NCI-H1436 treated with DMSO at 0.1 percent for 48 hours (cell line): ENCODE results near the gene SLC9A1.
A peak's percentile ranks its signal among the peaks of the same experiment; 100 is the strongest.

Source experiments
- DNase-seq: peaks from one replicate; lab custom pipeline; 2025; lab: John Stamatoyannopoulos, UW

The SLC9A1 gene

GRCh38 chr1:27070390-27071048, 84.4 kb downstream of the SLC9A1 start:
- peak; percentile 27 for DNase-seq

DNA sequence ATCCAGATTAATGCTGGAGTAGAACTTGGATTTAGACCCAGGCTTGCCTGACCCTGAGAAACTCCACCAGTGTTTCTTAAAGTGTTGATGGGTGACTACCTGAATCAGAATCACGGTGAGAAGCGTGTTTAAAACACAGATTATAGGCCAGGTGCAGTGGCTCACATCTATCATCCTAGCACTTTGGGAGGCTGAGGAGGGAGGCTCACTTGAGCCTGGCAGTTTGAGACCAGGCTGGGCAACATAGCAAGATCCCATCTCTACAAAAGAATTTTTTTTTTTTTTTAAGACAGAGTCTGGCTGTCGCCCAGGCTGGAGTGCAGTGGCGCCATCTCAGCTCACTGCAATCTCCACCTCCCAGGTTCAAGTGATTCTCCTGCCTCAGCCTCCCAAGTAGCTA, 86.0 kb downstream of the SLC9A1 start:
- DNase-seq: no peak

- DNase-seq: no peak
Measured at GRCh38 chr1:27065999-27066630, 88.8 kb downstream of the SLC9A1 start.

DNA sequence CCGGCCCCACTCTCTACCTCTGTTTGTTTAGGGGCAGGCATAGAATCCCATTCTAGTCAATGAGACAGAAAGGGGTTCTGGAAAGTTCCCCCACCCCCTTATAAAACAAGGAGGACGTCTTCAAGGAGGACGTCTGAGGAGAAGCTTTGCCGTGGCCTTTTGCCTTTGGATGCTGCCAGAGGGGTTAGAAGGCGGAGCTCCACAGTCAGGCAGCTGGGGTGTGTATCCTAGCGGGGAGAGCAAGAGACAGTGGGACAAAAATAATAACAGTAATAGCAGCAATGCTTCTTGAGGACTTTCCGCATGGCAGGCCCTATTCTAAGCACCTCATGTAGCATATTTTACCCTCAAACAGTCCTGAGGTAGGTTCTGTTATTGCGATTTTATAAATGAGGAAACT, 94.0 kb downstream of the SLC9A1 start:
- no peak for DNase-seq

DNA sequence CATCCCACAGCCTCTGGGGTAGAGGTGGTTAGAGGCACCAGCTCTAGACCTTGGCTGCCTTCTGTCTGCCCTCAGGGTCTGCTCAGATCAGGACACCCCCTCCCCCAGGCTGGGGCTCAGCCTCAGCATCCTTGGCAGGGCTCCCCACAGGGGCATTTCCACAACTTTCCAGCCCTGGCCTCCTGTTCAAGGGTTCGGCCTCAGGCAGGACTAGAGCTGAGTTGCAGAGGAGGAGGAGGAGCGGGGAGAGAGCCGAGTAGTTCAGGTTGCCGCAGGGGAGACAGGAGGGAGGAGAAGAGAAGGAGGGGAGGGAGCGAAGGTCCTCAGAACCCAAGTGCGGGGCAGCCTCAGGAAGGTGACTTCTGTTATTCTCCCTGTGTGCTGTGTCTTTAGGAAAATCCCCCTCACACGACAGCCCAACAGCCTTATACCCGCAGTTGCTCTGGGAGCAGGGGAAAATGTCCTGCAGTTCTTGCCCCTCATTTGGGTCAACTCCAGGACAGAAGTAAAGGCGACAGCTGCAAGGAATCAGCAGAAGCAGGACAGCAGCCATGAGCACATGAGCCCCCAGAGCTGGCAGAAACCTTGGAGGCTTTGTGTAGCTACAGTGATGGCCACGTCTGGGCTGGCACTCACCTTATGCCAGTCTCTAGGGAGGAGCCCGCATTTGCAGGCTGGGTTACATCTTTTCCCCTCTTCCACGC, 95.8 kb downstream of the SLC9A1 start:
- no peak for DNase-seq

- DNase-seq: peak; percentile 58
Measured at GRCh38 chr1:27057801-27058625, 96.9 kb downstream of the SLC9A1 start.

GRCh38 chr1:27057389-27057788, 97.5 kb downstream of the SLC9A1 start:
- DNase-seq: peak; percentile 40

- no peak for DNase-seq
Measured at GRCh38 chr1:27053977-27054753, 100.8 kb downstream of the SLC9A1 start.

- no peak for DNase-seq
Measured at GRCh38 chr1:27052527-27052926, 102.4 kb downstream of the SLC9A1 start.

DNA sequence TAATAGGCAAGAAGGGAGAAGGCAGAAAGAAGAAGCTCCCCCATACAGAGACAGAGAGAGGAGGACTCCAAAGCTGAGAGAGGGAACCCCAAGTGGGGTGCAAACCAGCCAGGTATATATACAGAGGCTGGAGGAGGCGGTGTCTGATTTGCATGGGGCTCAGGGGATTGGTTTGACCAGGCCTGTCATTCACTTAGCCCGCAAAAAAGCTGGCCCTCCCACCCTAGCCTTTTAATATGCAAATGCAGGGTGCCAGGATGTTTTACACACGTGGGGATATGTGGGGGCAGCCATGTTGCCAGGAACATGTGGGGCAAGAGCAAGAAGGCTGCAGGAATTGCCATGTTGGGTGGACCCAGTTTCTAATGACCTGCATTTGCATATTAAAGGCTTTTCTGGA, 105.3 kb downstream of the SLC9A1 start:
- no peak for DNase-seq

DNA sequence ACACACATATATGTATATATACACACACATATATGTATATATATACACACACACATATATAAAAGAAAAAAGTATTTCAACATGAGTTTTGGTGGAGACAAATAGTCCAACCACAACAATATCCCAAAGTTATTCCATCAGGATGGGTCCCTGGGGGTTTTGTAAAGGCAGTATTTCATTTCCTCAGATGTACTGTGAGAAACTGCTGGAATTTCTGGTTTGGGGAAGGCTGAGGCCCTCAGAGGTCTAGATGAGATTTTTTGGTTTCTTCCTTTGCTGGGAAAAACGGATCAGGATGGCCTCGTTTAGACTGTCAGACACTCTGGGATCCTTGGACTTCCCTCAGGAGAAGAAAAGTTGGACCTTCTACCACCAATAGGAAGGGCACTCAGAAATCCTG, 105.8 kb downstream of the SLC9A1 start:
- no peak for DNase-seq
